HCT116 (cell line): ENCODE results near the gene CGNL1. TPM values are rescaled to one million over a fixed set of nuclear protein-coding genes. Genes with fewer than 3 reads are reported as not detected.

Experiments
- ATAC-seq: fragments of 200-7000 bp; cut with Tn5 transposase; 2 replicates; pipeline ENCODE4 v1.9.1; 2020; ENCODE audit warnings: mild to moderate bottlenecking, moderate library complexity
- BruUV-seq: library from RNA; stranded (reverse); fragments of 400-500 nt; replicated peaks from 2 replicates; lab custom pipeline; 2021; lab: Mats Ljungman, UMichigan
- CTCF ChIA-PET: fragments of 300-600 bp; sonication (Branson Sonifier 250); formaldehyde crosslinking; loops from one replicate; lab custom pipeline; 2021; ENCODE audit warnings: antibody characterized with exemption; lab: Charles Lee
- POLR2A ChIA-PET: fragments of 300-600, 350-600 bp; sonication (Branson Sonifier 250); formaldehyde crosslinking; loops from one replicate; lab custom pipeline; 2021; ENCODE audit warnings: antibody characterized with exemption; lab: Charles Lee
- RAD21 ChIA-PET, 2 experiments: fragments of 300-600 bp; sonication (Branson Sonifier 250); formaldehyde crosslinking; loops; one replicate each; lab custom pipeline; 2023; ENCODE audit warnings: low total read pairs in 2 of 2; ENCODE audit not compliant: uncharacterized antibody in 2 of 2, unreplicated experiment in 2 of 2, low non-redundant PET in 1 of 2; lab: Charles Lee
- DNase-seq: peaks from one replicate; pipeline ENCODE4 v3.0.0-alpha.2; 2010; ENCODE audit warnings: low read depth, low spot score
- H2AFZ ChIP-seq: fragments of 200-600 bp; shearing (Covaris generic), sonication (generic); 2 replicates; pipeline ENCODE4 v1.6.1; 2017; ENCODE audit warnings: low read depth, mixed run types, mixed read lengths, antibody characterized with exemption, low read length; ENCODE audit not compliant: poor library complexity, severe bottlenecking
- H3K27ac ChIP-seq: 2 replicates; pipeline ENCODE4 v1.5.1; 2012; ENCODE audit warnings: low read depth, low read length
- H3K27me3 ChIP-seq: fragments of 200-600 bp; sonication (generic); 2 replicates; pipeline ENCODE4 v1.6.1; 2016; ENCODE audit warnings: mixed run types, low read length, mixed read lengths; ENCODE audit not compliant: insufficient read depth
- H3K36me3 ChIP-seq, 2 experiments: fragments of 200-500 bp in 1 of 2; fragments of 200-600 bp in 1 of 2; sonication (Bioruptor generic) in 1 of 2; sonication (generic) in 1 of 2; 2 replicates each; pipeline versions ENCODE4 v1.5.1 to v1.6.1; 2014 to 2016; ENCODE audit warnings: low read length in 2 of 2, inconsistent platforms in 1 of 2, mixed read lengths in 1 of 2, mixed run types in 1 of 2; ENCODE audit not compliant: insufficient read depth in 2 of 2, control insufficient read depth in 1 of 2
- H3K4me1 ChIP-seq, 2 experiments: fragments of 200-600 bp in 1 of 2; sonication (generic) in 1 of 2; 2 replicates each; pipeline versions ENCODE4 v1.5.1 to v1.6.1; 2012 to 2017; ENCODE audit warnings: low read length in 2 of 2, inconsistent platforms in 1 of 2, mild to moderate bottlenecking in 1 of 2, mixed read lengths in 1 of 2, mixed run types in 1 of 2, moderate library complexity in 1 of 2; ENCODE audit not compliant: insufficient read depth in 2 of 2, control insufficient read depth in 1 of 2
- H3K4me2 ChIP-seq: fragments of 200-600 bp; sonication (generic); 2 replicates; pipeline ENCODE4 v1.6.1; 2017; ENCODE audit warnings: mixed run types, low read length, mixed read lengths
- H3K4me3 ChIP-seq, 2 experiments: fragments of 200-600 bp in 1 of 2; sonication (generic) in 1 of 2; replicated peaks in 1 of 2; 2 replicates each; pipeline ENCODE4 v1.5.1; 2011 to 2016; ENCODE audit warnings: low read length in 2 of 2, control low read depth in 1 of 2, low read depth in 1 of 2, mild to moderate bottlenecking in 1 of 2, mixed read lengths in 1 of 2, mixed run types in 1 of 2
- H3K79me2 ChIP-seq: fragments of 200-600 bp; sonication (generic); 2 replicates; pipeline ENCODE4 v1.6.1; 2017; ENCODE audit warnings: mild to moderate bottlenecking, mixed run types, low read length, moderate library complexity, mixed read lengths; ENCODE audit not compliant: insufficient read depth
- H3K9ac ChIP-seq: fragments of 200-600 bp; sonication (generic); 2 replicates; pipeline ENCODE4 v1.6.1; 2016; ENCODE audit warnings: low read length, mixed read lengths
- H3K9me2 ChIP-seq: fragments of 200-600 bp; sonication (generic), shearing (Covaris generic); 2 replicates; pipeline ENCODE4 v1.6.1; 2017; ENCODE audit warnings: mixed run types, mild to moderate bottlenecking, moderate library complexity; ENCODE audit not compliant: insufficient read depth
- H3K9me3 ChIP-seq, 2 experiments: fragments of 200-500 bp in 1 of 2; fragments of 200-600 bp in 1 of 2; sonication (Bioruptor generic) in 1 of 2; sonication (generic) in 1 of 2; 2 replicates each; pipeline ENCODE4 v1.6.1; 2014 to 2017; ENCODE audit warnings: low read length in 2 of 2, mixed read lengths in 2 of 2, inconsistent platforms in 1 of 2, low read depth in 1 of 2, mild to moderate bottlenecking in 1 of 2, mixed run types in 1 of 2, moderate library complexity in 1 of 2; ENCODE audit not compliant: control insufficient read depth in 1 of 2, insufficient read depth in 1 of 2
- H4K20me1 ChIP-seq: fragments of 200-600 bp; sonication (generic), shearing (Covaris generic); 2 replicates; pipeline ENCODE4 v1.6.1; 2017; ENCODE audit warnings: mixed run types, mild to moderate bottlenecking, moderate library complexity; ENCODE audit not compliant: insufficient read depth
- ATF3 ChIP-seq: IDR thresholded peaks from 2 replicates; pipeline ENCODE4 v1.6.1; 2012
- EZH2 ChIP-seq: fragments of 200-600 bp; sonication (generic); IDR thresholded peaks from 2 replicates; pipeline ENCODE4 v1.6.1; 2017; ENCODE audit warnings: antibody characterized with exemption, mixed run types
- JUND ChIP-seq: IDR thresholded peaks from 2 replicates; pipeline ENCODE4 v1.6.1; 2012
- REST ChIP-seq: IDR thresholded peaks from 2 replicates; pipeline ENCODE4 v1.6.1; 2012; ENCODE audit warnings: low read depth
- TCF7L2 ChIP-seq: IDR thresholded peaks from 2 replicates; pipeline ENCODE4 v1.7.0; 2011; ENCODE audit warnings: borderline replicate concordance, inconsistent platforms; ENCODE audit not compliant: insufficient read depth, insufficient read length; ENCODE audit errors: extremely low read depth
- YY1 ChIP-seq: IDR thresholded peaks from 2 replicates; pipeline ENCODE4 v1.6.1; 2011; ENCODE audit warnings: low read length, low read depth, moderate library complexity, mild to moderate bottlenecking; ENCODE audit not compliant: insufficient replicate concordance; ENCODE audit errors: extremely low read depth
- ZBTB33 ChIP-seq: IDR thresholded peaks from 2 replicates; pipeline ENCODE4 v1.6.1; 2011; ENCODE audit warnings: mild to moderate bottlenecking, low read length, moderate library complexity; ENCODE audit not compliant: insufficient replicate concordance; ENCODE audit errors: extremely low read depth
- ZFX ChIP-seq: fragments of 450-650 bp; IDR thresholded peaks from 2 replicates; pipeline ENCODE4 v1.6.1; 2017
- ZNF274 ChIP-seq: fragments of 200-500 bp; sonication (Bioruptor generic); IDR thresholded peaks from 2 replicates; pipeline ENCODE4 v1.6.1; 2014; ENCODE audit warnings: mild to moderate bottlenecking, low read depth, low read length, inconsistent platforms
- intact Hi-C: fragments of 100-400 bp; cut with micrococcal nuclease; formaldehyde crosslinking; loops from 2 replicates; pipeline ENCODE4 v1.10.0; 2022
- total RNA-seq: library from RNA; stranded (reverse); gene quantifications from one replicate; pipeline ENCODE4 v1.2.1, GENCODE V29; 2021; ENCODE audit not compliant: unreplicated experiment

Gene CGNL1
- total RNA-seq, 1 experiment from 2014 or later, result 2.2 TPM

GRCh38 chr15:57427367-57427821, 51.1 kb downstream of the CGNL1 start:
- Histone ChIP-seq H3K9me2 (no peaks in the 10 kb centered on the region), H3K36me3 (no peaks in the 10 kb centered on the region), H3K4me2 (no peak overlapping the region), H3K27ac (no peak overlapping the region), H3K9me3 (no peaks in the 10 kb centered on the region), H3K79me2 (no peaks in the 10 kb centered on the region), H3K4me1 (no peaks in the 10 kb centered on the region), H3K27me3 (no peaks in the 10 kb centered on the region), H3K4me3 (no peak overlapping the region), H2AFZ (no peak overlapping the region), H3K9ac (no peak overlapping the region), H4K20me1 (no peaks in the 10 kb centered on the region)
- ATAC-seq, result no peak
- ChIA-PET POLR2A (no interaction called here), RAD21 (no interaction called here), CTCF (no interaction called here)
- TF ChIP-seq YY1 (no peak), TCF7L2 (no peak), REST (no peak), ZFX (no peak), JUND (no peak), EZH2 (no peak), ATF3 (no peak), ZNF274 (no peak), ZBTB33 (no peak)
- no TSS peak for BruUV-seq
- DNase-seq, result no peak
- intact Hi-C loops, result no loop called here
